ENCODE data around the gene ZNF277.
"Not testable (repeated sequence)": the region's sequence is repeated elsewhere in the genome, so short reads cannot be mapped to it uniquely, and the experiment has no call there.

DNA sequence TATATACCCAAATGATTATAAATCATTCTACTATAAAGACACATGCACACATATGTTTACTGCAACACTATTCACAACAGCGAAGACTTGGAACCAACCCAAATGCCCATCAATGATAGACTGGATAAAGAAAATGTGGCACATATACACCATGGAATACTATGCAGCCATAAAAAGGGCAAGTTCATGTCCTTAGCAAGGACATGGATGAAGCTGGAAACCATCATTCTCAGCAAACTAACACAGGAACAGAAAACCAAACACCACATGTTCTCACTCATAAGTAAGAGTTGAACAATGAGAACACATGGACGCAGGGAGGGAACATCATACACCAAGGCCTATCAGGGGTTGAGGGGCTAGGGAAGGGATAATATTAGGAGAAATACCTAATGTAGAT lies 110.3 kb downstream of the ZNF277 start:
- TF ChIP-seq, protein P1, sequence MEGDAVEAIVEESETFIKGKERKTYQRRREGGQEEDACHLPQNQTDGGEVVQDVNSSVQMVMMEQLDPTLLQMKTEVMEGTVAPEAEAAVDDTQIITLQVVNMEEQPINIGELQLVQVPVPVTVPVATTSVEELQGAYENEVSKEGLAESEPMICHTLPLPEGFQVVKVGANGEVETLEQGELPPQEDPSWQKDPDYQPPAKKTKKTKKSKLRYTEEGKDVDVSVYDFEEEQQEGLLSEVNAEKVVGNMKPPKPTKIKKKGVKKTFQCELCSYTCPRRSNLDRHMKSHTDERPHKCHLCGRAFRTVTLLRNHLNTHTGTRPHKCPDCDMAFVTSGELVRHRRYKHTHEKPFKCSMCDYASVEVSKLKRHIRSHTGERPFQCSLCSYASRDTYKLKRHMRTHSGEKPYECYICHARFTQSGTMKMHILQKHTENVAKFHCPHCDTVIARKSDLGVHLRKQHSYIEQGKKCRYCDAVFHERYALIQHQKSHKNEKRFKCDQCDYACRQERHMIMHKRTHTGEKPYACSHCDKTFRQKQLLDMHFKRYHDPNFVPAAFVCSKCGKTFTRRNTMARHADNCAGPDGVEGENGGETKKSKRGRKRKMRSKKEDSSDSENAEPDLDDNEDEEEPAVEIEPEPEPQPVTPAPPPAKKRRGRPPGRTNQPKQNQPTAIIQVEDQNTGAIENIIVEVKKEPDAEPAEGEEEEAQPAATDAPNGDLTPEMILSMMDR (IDR thresholded peaks at IDR 0.05; ENCODE audit: poor library complexity) = not testable (repeated sequence)
- TF ChIP-seq EZH2 (IDR thresholded peaks at IDR 0.05; ENCODE audit: borderline replicate concordance); EZH2phosphoT487 (IDR thresholded peaks at IDR 0.05; ENCODE audit: low read depth, severe bottlenecking, unreplicated experiment): not testable (repeated sequence)

Measured in hepatocyte (in vitro differentiated cells).